Kidney (tissue), 14 donors: Measurements from ENCODE around the gene CTR9. TPM values are rescaled to one million over a fixed set of nuclear protein-coding genes. Genes with fewer than 3 reads are reported as not detected.

Experiments used
- DNase-seq, 5 donors: peaks; one replicate each; pipeline ENCODE4 v3.0.0-alpha.2; 2013 to 2020
- FAIRE-seq: peaks from 2 replicates; lab custom pipeline; 2012; peaks lifted over from hg19 to GRCh38; lab: Jason Lieb, UNC
- H3K27ac ChIP-seq, 2 donors: one replicate each; pipeline ENCODE4 v1.7.0; 2013; ENCODE audit warnings: low read depth in 2 of 2, low read length in 2 of 2, inconsistent platforms in 1 of 2
- H3K27me3 ChIP-seq: one replicate; pipeline ENCODE4 v1.7.1; 2013; ENCODE audit warnings: low read length, inconsistent platforms; ENCODE audit not compliant: control insufficient read depth, insufficient read depth
- H3K36me3 ChIP-seq, 3 donors: one replicate each; pipeline versions ENCODE4 v1.7.0 to v1.7.1; 2013; ENCODE audit warnings: low read length in 3 of 3, control low read depth in 1 of 3, inconsistent platforms in 1 of 3; ENCODE audit not compliant: insufficient read depth in 3 of 3, control insufficient read depth in 2 of 3
- H3K4me1 ChIP-seq, 3 donors: one replicate each; pipeline versions ENCODE4 v1.7.0 to v1.7.1; 2013; ENCODE audit warnings: low read length in 3 of 3, inconsistent platforms in 1 of 3, low read depth in 1 of 3; ENCODE audit not compliant: control insufficient read depth in 2 of 3, insufficient read depth in 2 of 3
- H3K4me3 ChIP-seq, 3 donors: one replicate each; pipeline versions ENCODE4 v1.7.0 to v1.8.1; 2013; ENCODE audit warnings: low read length in 3 of 3, control low read depth in 1 of 3, inconsistent platforms in 1 of 3
- H3K9ac ChIP-seq, 3 donors: one replicate each; pipeline versions ENCODE4 v1.7.0 to v1.7.1; 2013; ENCODE audit warnings: low read length in 3 of 3, control low read depth in 1 of 3, inconsistent platforms in 1 of 3
- H3K9me3 ChIP-seq, 3 donors: one replicate each; pipeline versions ENCODE4 v1.7.0 to v1.7.1; 2013; ENCODE audit warnings: low read length in 3 of 3, control low read depth in 1 of 3, inconsistent platforms in 1 of 3; ENCODE audit not compliant: control insufficient read depth in 2 of 3, insufficient read depth in 1 of 3
- intact Hi-C: fragments of 100-400 bp; cut with DNase I; formaldehyde crosslinking; loops from one replicate; pipeline ENCODE4 v1.11.1; 2022
- polyA plus RNA-seq: library from polyadenylated mRNA; stranded (reverse); fragments of 350-450 nt; fragmentation: Illumina TruSeq; extraction: RNeasy Lipid Tissue Mini Kit (QIAGEN cat#74804); gene quantifications from one replicate; pipeline ENCODE4 v1.2.3, GENCODE V29; 2014; ENCODE audit warnings: low read depth, low replicate concordance; ENCODE audit not compliant: insufficient read depth
- total RNA-seq: library from RNA; stranded (reverse); fragmentation: NEBNext Ultra II Directional; extraction: Animal tissue kit (Norgen Biotek cat#: 25700); gene quantifications from one replicate; pipeline ENCODE4 v1.2.1, GENCODE V29; 2021
- TF ChIP-seq, protein P1 (sequence below): IDR thresholded peaks from 3 replicates; pipeline ENCODE4 v1.5.1; 2012; ENCODE audit warnings: mild to moderate bottlenecking, moderate library complexity, borderline replicate concordance; ENCODE audit not compliant: insufficient read depth; ENCODE audit errors: extremely low read depth
- donor health status: control.
- donor health status: control.
- donor health status: control.
- donor health status: control.
- donor health status: control.
- donor health status: DM: yes; HTN: yes; CAD: no.
- donor health status: Normal renal cell carcinoma (clear cell type).

The CTR9 gene
- total and polyA plus RNA-seq, 2 donors from 2014 or later, result 16.7 to 33.3 TPM

DNA sequence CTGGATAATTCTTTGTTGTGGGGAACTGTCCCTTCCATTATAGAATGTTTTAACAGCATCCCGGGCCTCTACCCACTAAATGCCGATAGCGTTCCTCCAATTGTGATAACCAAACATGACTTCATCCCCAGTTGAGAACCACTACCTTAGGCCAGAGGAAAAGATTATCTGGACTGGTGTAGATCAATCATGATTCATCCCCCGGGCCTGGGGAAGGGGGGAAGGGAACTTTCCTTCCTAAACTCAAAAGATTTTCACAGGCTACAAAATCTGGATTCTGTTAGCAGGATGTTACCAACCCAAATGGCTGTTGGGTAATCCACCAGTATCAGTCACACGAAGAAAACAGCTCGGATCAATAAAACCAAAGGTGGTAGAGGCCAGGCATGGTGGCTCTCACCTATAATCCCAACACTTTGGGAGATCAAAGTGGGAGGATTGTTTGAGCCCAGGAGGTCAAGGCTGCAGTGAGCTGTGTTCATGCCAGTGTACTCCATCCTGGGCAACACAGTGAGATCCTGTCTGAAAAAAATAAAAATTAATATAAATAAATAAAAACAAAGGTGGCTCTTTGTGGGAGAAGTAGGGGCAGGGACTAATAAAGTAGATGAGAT lies 10.1 kb downstream of the CTR9 start:
- intact Hi-C loops, result no loop called here
- Histone ChIP-seq H3K36me3 (peaks cover 12 to 60% (median 35%) of the 10 kb centered on the region in 3 donors), H3K27me3 (no peaks in the 10 kb centered on the region), H3K9me3 (no peaks in the 10 kb centered on the region), H3K9ac (no peak overlapping the region), H3K4me3 (no peak overlapping the region), H3K27ac (no peak overlapping the region), H3K4me1 (no peaks in the 10 kb centered on the region)
- FAIRE-seq (no peak), DNase-seq (no peak)
- TF ChIP-seq, protein P1, sequence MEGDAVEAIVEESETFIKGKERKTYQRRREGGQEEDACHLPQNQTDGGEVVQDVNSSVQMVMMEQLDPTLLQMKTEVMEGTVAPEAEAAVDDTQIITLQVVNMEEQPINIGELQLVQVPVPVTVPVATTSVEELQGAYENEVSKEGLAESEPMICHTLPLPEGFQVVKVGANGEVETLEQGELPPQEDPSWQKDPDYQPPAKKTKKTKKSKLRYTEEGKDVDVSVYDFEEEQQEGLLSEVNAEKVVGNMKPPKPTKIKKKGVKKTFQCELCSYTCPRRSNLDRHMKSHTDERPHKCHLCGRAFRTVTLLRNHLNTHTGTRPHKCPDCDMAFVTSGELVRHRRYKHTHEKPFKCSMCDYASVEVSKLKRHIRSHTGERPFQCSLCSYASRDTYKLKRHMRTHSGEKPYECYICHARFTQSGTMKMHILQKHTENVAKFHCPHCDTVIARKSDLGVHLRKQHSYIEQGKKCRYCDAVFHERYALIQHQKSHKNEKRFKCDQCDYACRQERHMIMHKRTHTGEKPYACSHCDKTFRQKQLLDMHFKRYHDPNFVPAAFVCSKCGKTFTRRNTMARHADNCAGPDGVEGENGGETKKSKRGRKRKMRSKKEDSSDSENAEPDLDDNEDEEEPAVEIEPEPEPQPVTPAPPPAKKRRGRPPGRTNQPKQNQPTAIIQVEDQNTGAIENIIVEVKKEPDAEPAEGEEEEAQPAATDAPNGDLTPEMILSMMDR, result no peak

DNA sequence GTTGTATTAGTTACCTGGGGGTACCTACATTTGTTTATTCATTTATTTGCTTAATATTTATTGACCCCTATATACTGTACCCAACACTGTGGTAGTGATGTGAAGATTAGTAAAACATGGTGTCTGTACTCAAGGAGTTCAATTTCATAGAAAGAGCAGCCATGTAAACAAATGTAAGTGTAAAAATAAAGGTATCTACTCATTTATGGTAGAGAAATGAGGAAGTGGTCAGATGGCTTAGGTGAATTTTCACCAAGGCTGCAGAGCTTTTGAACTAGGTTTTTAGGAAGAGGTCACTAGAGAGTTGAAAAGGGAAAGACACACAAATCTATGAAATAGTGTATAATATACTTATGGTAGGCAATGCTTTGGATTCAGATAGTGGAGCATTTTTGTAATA lies 11.1 kb downstream of the CTR9 start:
- TF ChIP-seq, protein P1, result no peak

DNA sequence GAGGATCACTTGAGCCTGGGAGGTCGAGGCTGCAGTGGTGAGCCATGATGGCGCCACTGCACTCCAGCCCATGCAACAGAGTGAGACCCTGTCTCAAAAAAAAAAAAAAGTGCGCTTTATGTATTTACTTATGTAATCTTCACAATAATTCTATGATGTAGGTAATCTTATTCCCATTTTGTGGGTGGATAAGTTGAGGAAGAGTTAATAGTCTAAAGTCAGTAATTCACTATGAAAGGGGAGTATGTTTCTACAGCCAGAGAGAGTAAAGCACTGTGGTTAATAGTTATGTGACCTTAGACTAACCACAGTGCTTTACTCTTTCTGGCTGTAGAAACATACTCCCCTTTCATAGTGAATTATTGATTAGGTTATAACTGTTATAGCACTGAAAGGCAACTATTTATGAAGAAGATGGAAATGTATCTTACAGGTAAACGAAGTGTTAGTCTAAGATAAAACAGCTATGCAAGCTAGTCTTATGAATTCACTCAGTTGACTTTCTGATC lies 11.9 kb downstream of the CTR9 start:
- no peak overlapping the region for H3K4me3 ChIP-seq
- no peaks in the 10 kb centered on the region for H3K27me3 ChIP-seq
- no peak overlapping the region for H3K27ac ChIP-seq
- no peak for DNase-seq
- H3K9ac ChIP-seq, result no peak overlapping the region
- H3K9me3 ChIP-seq, result no peaks in the 10 kb centered on the region
- H3K36me3 ChIP-seq, result peaks cover 5 to 52% (median 33%) of the 10 kb centered on the region in 3 donors
- TF ChIP-seq, protein P1, result no peak
- intact Hi-C loops, result no loop called here
- no peaks in the 10 kb centered on the region for H3K4me1 ChIP-seq
- no peak for FAIRE-seq

More for the DNA sequence above, 11.1 kb downstream of the CTR9 start:
- peaks cover 8 to 53% (median 35%) of the 10 kb centered on the region in 3 donors for H3K36me3 ChIP-seq
- H3K9me3 ChIP-seq, result no peaks in the 10 kb centered on the region
- FAIRE-seq (no peak), DNase-seq (no peak)
- H3K9ac ChIP-seq, result no peak overlapping the region
- intact Hi-C loops, result no loop called here
- no peak overlapping the region for H3K27ac ChIP-seq
- no peaks in the 10 kb centered on the region for H3K4me1 ChIP-seq
- no peaks in the 10 kb centered on the region for H3K27me3 ChIP-seq
- H3K4me3 ChIP-seq, result no peak overlapping the region

DNA sequence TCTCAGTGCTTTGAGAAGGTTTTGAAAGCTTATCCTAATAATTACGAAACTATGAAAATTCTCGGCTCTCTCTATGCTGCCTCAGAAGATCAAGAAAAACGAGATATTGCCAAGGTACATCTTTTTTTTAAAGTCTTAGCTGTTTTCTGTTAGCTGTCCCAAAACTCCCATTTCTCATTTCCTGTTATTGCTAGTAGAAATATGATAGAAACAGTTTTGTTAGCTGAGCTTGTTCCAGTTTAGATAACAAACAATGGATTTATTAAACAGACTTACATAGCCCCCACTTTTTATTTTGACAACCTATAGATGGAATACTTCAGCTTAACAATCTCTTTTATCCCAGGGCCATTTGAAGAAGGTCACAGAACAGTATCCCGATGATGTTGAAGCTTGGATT lies 12.7 kb downstream of the CTR9 start:
- no peak overlapping the region for H3K27ac ChIP-seq
- H3K9ac ChIP-seq, result no peak overlapping the region
- peaks cover 2 to 50% (median 30%) of the 10 kb centered on the region in 3 donors for H3K36me3 ChIP-seq
- H3K9me3 ChIP-seq, result no peaks in the 10 kb centered on the region
- no peaks in the 10 kb centered on the region for H3K4me1 ChIP-seq
- TF ChIP-seq, protein P1, result no peak
- no peak overlapping the region for H3K4me3 ChIP-seq
- FAIRE-seq, result no peak
- intact Hi-C loops, result no loop called here
- H3K27me3 ChIP-seq, result no peaks in the 10 kb centered on the region
- no peak for DNase-seq
